AG09309 (cell line): Measurements from ENCODE around the gene TRUB1.

Experiments used
- DNase-seq: peaks from one replicate; pipeline ENCODE4 v3.0.0-alpha.2; 2010; ENCODE audit warnings: low read depth
- H3K4me3 ChIP-seq: 2 replicates; pipeline ENCODE4 v1.5.1; 2011; ENCODE audit warnings: mild to moderate bottlenecking, low read depth, low read length, moderate library complexity; ENCODE audit not compliant: control insufficient read depth
- CTCF ChIP-seq: IDR thresholded peaks from 2 replicates; pipeline ENCODE4 v1.5.1; 2011; ENCODE audit warnings: mild to moderate bottlenecking, low read depth, low read length, inconsistent platforms; ENCODE audit not compliant: insufficient read depth, control insufficient read depth; ENCODE audit errors: missing control alignments

TRUB1 gene

DNA sequence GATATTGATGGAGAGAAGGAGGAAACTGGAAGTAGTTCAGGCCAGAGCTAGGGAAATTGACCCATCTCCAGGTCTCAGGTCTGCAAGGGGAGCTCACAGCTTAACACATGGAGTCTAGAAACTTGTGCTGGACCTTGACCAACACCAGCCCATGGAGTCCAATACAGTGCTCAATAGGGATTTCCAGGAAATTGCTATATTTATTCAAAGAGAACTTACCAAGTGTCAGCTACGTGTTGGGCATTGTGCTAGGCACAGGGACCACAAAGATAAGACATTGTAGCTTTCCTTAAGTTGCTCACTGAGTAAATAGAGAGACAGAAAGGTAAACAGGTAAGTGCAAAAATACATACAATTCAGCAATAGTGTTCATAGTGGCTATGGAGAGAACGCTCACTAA is 82.5 kb downstream of the TRUB1 start:
- H3K4me3 ChIP-seq, result no peak overlapping the region
- no peak for TF ChIP-seq CTCF
- DNase-seq, result no peak

DNA sequence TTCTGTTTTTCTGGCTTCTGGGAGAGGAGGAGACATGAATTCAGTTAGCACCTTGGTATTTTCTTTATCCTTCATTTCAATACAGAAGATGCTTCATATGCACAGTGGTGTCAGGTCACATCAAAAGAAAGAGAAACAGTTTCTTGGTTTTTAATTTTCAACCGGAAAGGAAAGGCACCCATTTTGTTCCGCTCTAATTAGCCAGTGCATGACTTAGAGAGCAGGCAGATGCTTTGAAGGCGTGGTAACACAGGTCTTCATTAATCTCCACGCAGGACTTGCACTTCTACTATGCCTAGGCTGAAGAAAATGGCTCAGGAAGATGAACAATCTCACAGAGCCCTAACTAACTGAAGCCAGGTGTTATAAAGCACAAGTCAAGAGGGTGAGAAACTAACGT is 84.7 kb downstream of the TRUB1 start:
- H3K4me3 ChIP-seq, result no peak overlapping the region
- TF ChIP-seq CTCF, result no peak
- no peak for DNase-seq

GRCh38 chr10:115023715-115024114 is 85.7 kb downstream of the TRUB1 start:
- no peak for TF ChIP-seq CTCF
- H3K4me3 ChIP-seq, result no peak overlapping the region

DNA sequence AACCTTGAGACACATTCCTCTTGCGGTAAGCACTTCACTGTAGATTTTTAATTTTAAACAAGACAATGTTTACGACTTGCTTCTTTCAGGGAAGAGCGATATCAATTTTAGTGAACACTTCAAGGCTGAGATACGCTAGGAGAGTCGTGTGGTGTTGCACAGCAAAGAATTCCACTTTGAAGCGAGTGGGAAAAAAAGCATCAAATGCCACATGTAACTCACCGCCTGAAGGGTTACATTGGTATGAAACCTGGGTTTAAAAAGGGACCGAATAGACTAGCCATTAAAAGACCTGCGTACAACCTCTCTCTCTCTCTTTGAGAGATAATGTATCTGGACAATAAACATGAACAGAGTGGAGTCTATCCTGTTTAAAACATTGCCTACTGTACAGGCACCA is 86.4 kb downstream of the TRUB1 start:
- H3K4me3 ChIP-seq, result no peak overlapping the region
- no peak for DNase-seq
- TF ChIP-seq CTCF, result no peak

More at GRCh38 chr10:115023715-115024114, 85.7 kb downstream of the TRUB1 start:
- DNase-seq, result no peak

DNA sequence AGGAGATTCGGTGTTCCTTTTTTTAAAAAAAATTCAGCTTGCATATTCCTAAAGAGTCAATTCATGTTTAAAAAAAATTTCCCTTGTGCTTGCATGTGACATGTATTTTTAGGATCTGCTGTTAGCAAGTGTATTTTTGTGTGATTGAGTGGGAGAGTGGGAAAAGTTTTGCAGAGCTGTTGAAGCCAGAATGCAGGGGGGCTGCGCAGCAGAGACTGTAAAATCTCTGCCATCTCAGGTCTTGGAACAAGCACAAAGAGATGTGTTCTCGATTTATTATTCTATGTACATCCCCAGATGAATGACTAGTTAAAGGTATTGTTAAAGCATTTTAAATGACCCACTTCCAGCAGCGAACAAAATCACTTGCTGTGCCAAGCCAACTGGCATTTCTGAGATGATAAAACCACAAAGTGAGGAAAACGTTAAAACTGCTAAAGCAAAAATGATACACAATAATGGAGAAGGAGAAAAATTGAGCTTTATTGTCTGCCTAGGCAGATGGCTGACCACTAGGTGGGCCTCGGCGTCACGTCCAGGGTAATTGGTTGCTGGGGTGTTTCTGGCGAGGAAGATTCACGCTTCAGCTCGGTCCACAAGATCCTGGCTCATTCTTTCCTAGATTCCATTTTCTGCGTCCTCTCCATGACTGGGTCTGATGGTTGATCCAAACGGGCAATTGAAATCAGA is 88.2 kb downstream of the TRUB1 start:
- DNase-seq, result no peak
- TF ChIP-seq CTCF, result peak; percentile 21
- H3K4me3 ChIP-seq, result no peak overlapping the region

DNA sequence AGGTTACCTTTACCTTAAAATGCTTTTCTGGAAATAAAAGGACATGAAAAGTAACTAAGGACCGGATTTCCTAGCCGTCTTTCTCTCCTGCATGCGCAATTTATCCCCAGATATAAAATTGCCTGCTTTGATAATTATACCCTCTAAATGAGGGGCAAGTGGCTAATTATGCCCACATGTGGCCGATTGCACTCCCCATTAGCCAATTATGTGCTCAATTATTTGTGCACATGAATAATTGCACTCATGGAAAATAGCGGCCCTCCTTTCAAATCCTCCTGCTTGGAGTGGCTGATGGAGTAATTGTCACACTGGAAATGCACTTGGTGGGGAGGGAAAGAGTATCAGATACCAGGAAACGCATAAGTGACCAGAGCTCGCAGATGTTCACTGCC is 88.7 kb downstream of the TRUB1 start:
- TF ChIP-seq CTCF, result no peak
- no peak for DNase-seq
- no peak overlapping the region for H3K4me3 ChIP-seq
